ENCODE results near the gene ZKSCAN3. TPM values are rescaled to one million over a fixed set of nuclear protein-coding genes. Genes with fewer than 3 reads are reported as not detected.
"Not testable (repeated sequence)": the region's sequence is repeated elsewhere in the genome, so short reads cannot be mapped to it uniquely, and the experiment has no call there.

Gene ZKSCAN3
- polyA plus RNA-seq, 1 donor from 2014 or later, result 14.9 TPM

- H3K4me2 ChIP-seq (ENCODE audit: low read length), result not testable (repeated sequence)
Observed at GRCh38 chr6:28306363-28306762, 43.4 kb upstream of the ZKSCAN3 start.

GRCh38 chr6:28311139-28311823 is 38.5 kb upstream of the ZKSCAN3 start:
- Histone ChIP-seq H3K27me3 (ENCODE audit: insufficient read depth, low read depth, low read length) (no peaks in the 10 kb centered on the region), H3K4me2 (ENCODE audit: low read length) (no peak overlapping the region), H3K4me3 (ENCODE audit: low read length) (no peak overlapping the region), H3K79me2 (replicated peaks; ENCODE audit: insufficient read depth, low read length) (no peaks in the 10 kb centered on the region), H2AFZ (ENCODE audit: low read depth, low read length) (no peak overlapping the region), H3F3A (ENCODE audit: insufficient read depth, low read length, poor library complexity, severe bottlenecking) (no peaks in the 10 kb centered on the region), H3K9me3 (ENCODE audit: low read length) (no peaks in the 10 kb centered on the region), H3K9ac (ENCODE audit: low read length) (no peak overlapping the region), H4K20me1 (ENCODE audit: insufficient read depth) (no peaks in the 10 kb centered on the region), H3K27ac (ENCODE audit: low read length) (no peak overlapping the region), H3K9me2 (ENCODE audit: insufficient read depth, low read length) (no peaks in the 10 kb centered on the region), H3K36me3 (ENCODE audit: insufficient read depth, low read length) (no peaks in the 10 kb centered on the region)
- no peak for TF ChIP-seq TAF1 (IDR thresholded peaks at IDR 0.05; ENCODE audit: low read depth)
- no peak for TF ChIP-seq RAD21 (conservative IDR thresholded peaks at IDR 0.05)
- no peak for TF ChIP-seq REST (IDR thresholded peaks at IDR 0.05; ENCODE audit: borderline replicate concordance)
- no peak for TF ChIP-seq POLR2AphosphoS5 (IDR thresholded peaks at IDR 0.05)
- TF ChIP-seq SMC3 (conservative IDR thresholded peaks at IDR 0.05; ENCODE audit: poor library complexity), result no peak
- no peak for TF ChIP-seq MXI1 (conservative IDR thresholded peaks at IDR 0.05; ENCODE audit: poor library complexity, severe bottlenecking)

More at GRCh38 chr6:28306363-28306762, 43.4 kb upstream of the ZKSCAN3 start:
- not testable (repeated sequence) for H3K27ac ChIP-seq (ENCODE audit: low read length); H3K9ac ChIP-seq (ENCODE audit: low read length); H3K79me2 ChIP-seq (replicated peaks; ENCODE audit: insufficient read depth, low read length); H3K9me2 ChIP-seq (ENCODE audit: insufficient read depth, low read length); H3F3A ChIP-seq (ENCODE audit: insufficient read depth, low read length, poor library complexity, severe bottlenecking); H4K20me1 ChIP-seq (ENCODE audit: insufficient read depth); H3K9me3 ChIP-seq (ENCODE audit: low read length); H3K36me3 ChIP-seq (ENCODE audit: insufficient read depth, low read length); H3K27me3 ChIP-seq (ENCODE audit: insufficient read depth, low read depth, low read length); H2AFZ ChIP-seq (ENCODE audit: low read depth, low read length); H3K4me3 ChIP-seq (ENCODE audit: low read length)

GRCh38 chr6:28312939-28313338 is 36.8 kb upstream of the ZKSCAN3 start:
- Histone ChIP-seq H3K79me2 (replicated peaks; ENCODE audit: insufficient read depth, low read length) (no peaks in the 10 kb centered on the region), H4K20me1 (ENCODE audit: insufficient read depth) (no peaks in the 10 kb centered on the region), H2AFZ (ENCODE audit: low read depth, low read length) (no peak overlapping the region), H3F3A (ENCODE audit: insufficient read depth, low read length, poor library complexity, severe bottlenecking) (no peaks in the 10 kb centered on the region), H3K4me3 (ENCODE audit: low read length) (no peak overlapping the region), H3K27me3 (ENCODE audit: insufficient read depth, low read depth, low read length) (no peaks in the 10 kb centered on the region), H3K9me2 (ENCODE audit: insufficient read depth, low read length) (no peaks in the 10 kb centered on the region), H3K27ac (ENCODE audit: low read length) (no peak overlapping the region), H3K9ac (ENCODE audit: low read length) (no peak overlapping the region), H3K9me3 (ENCODE audit: low read length) (no peaks in the 10 kb centered on the region), H3K4me2 (ENCODE audit: low read length) (no peak overlapping the region), H3K36me3 (ENCODE audit: insufficient read depth, low read length) (no peaks in the 10 kb centered on the region)
- no peak for TF ChIP-seq REST (IDR thresholded peaks at IDR 0.05; ENCODE audit: borderline replicate concordance)
- TF ChIP-seq MXI1 (conservative IDR thresholded peaks at IDR 0.05; ENCODE audit: poor library complexity, severe bottlenecking), result no peak
